Eye (tissue), 1 donor: ENCODE data around the gene SLC43A3.
"Not testable (repeated sequence)": the region's sequence is repeated elsewhere in the genome, so short reads cannot be mapped to it uniquely, and the experiment has no call there.

Experiments used
- DNase-seq: peaks from one replicate; pipeline ENCODE4 v3.0.0-alpha.2; 2015

Gene SLC43A3

GRCh38 chr11:57376095-57377090 lies 50.5 kb downstream of the SLC43A3 start:
- DNase-seq, result no peak

DNA sequence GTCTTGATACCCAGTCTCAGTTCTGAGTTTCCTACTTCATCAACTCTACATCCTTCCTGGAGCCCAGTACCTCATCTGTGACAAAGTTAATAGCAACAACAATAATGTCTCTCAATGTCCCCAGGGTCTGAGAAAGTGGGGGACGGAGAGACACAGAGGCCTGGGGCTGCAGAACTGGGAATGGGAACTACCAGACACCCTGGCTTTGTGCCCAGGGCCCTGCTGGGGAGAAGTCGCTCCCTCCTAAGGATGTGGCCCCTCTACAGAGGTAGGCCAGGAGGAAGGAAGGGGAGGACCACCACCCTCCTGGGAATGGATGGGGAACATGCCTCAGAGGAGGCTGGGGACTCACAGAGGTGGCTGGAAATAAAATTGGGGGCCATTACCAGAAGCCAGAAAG lies 51.4 kb downstream of the SLC43A3 start:
- no peak for DNase-seq

GRCh38 chr11:57374966-57375365 lies 52.0 kb downstream of the SLC43A3 start:
- DNase-seq, result no peak

DNA sequence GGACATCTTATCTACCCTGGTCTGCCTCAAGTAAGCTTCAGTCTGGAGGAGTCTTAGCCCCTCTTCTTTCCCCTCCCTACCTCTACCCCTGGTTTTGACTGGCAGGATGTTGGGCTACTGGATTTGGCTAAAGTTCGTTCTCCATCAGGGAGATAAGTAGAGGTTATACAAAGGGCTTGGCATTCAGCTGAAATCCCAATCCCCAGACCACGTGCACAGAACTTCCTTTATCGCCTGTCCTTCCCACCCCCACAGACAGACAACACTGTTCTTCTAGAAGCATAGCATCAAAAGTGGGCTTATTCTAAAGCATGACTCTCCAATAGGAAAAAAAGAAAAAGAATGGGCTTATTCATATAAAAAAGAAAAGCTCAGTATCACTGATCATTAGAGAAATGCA lies 53.8 kb downstream of the SLC43A3 start:
- DNase-seq, result no peak

DNA sequence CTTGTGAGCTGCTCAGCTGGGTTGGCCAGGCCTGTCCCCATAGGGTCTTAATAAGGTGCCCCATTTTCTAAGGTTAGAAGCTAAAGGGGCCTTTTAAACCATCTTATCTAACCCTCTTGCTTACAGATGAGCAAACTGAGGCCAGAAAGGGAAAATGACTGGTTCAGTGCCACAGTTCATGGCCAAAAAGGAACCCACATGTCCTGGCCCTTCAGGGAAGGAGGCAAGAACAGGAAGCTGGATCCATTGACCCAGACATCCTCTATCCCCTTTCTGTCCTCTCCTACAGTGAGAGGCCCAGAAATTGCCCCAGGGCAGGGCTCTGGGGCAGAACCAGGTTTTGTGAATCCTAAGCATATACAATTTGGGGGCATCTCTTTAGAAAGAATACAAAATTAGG lies 56.0 kb downstream of the SLC43A3 start:
- no peak for DNase-seq

DNA sequence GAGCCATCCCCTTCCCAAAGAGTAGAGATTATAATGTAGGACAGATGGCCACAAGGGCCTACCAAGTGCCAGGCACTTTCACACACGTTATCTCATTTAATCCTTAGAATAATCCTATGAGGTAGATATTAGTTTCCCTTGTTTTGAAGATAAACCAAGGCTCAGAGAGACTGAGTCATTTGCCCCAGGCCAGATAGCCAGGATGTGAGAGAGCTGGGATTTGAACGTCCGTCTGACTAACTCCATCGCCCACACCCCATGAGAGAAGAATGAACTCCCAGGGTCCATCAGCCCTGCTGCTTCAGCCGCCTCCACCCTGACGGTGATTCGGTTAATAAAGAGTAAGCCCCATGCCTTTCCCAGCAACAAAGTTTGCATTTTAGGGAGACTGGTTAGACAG lies 56.7 kb downstream of the SLC43A3 start:
- DNase-seq, result no peak

GRCh38 chr11:57368845-57369232 lies 58.1 kb downstream of the SLC43A3 start:
- DNase-seq, result peak; percentile 74

GRCh38 chr11:57368106-57368844 lies 58.6 kb downstream of the SLC43A3 start:
- no peak for DNase-seq

- no peak for DNase-seq
Measured at GRCh38 chr11:57364851-57365660, 61.9 kb downstream of the SLC43A3 start.

DNA sequence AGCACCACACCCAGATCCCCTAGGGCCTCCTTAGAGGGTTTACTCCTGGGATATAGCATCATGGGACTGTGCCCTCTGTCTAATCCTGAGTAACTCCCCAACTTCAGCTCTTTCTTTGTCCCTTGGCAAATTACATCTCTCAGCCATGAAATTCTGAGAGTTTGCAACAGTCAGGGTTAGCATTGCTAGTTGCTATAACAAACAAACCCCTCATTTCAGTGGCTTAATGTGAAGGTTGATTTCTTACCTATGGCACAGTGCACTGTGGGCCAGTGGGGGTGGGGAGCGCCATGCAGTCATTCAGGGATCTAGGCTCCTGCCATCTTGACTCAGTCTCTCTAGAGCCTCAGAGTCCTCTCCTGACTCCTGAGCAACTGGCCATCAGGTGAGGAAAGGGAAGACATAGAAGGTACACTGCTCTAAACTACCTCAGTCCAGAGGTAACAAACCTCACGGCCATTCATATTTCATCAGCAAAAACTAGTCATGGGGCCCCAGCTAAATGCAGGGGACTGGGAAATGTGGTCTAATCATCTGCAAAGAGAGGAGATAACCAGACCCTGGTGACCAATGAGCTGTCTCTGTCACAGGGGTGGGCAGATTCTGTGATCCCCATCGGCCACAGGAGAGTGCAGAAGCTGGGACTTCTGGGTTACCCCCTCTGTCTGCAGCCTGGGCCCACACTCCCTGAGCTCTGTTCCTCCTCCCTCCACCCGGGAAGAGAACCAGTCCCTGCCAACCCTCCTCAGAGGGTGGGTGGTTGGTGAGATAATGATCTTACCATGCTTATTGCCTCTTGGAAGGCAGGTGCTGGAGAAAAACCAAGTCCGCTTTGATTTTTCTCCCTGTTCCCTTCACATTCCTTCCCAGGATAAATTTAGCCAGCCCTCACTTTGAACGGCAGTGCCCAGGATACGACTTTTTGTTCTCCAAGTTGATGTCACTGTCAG lies 63.5 kb downstream of the SLC43A3 start:
- no peak for DNase-seq

GRCh38 chr11:57361926-57362325 lies 65.0 kb downstream of the SLC43A3 start:
- no peak for DNase-seq

GRCh38 chr11:57361420-57361819 lies 65.5 kb downstream of the SLC43A3 start:
- not testable (repeated sequence) for DNase-seq

DNA sequence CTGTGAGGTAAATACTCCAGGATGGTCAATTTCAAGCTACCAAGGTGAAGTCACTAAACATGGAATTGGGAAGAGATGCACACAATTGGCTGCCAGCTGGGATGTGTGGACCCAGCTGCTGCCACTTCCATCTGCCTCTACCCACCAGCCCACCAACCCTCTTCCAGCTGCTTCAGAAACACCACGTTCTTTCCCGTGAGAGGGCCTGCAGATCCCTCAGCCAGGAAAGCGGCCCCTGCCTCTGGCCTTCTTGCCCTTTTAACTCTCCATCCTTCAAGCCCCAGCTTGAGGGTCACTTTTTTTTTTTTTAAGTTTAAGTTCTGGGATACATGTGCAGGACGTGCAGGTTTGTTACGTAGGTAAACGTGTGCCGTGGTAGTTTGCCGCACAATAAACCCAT lies 65.9 kb downstream of the SLC43A3 start:
- DNase-seq, result no peak

DNA sequence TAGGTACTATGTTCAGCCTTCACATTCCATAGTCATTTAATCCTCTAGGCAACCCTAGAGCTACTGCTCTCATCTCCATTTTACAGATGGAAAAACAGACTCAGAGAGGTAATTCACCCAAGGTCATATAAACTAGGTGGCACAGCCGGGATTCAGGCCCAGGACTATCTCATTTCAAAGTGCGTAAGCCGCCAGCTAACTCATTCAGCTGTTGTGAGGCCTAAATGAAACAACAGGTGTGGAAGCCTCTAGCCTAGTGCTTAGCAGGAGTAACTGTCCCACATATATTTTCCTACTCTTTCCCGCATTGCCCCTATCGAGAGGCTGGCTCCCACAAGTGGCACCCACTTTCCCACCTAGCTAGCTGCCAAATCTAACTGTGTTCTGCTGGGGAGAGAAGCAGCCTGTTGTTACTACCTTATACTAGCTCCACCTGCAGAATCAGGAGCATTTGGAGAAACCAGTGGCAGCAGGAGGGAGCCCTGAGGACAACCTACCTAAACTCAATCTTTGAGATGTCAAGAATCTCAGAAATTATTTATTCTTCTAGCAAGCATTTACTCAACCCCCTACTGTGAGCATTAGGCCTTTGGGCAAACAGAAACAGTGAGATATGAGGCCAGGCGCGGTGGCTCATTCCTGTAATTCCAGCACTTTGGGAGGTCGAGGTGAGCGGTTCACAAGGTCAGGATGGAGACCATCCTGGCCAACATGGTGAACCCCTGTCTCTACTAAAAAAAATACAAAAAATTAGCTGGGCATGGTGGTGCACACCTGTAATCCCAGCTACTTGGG lies 66.8 kb downstream of the SLC43A3 start:
- DNase-seq, result no peak

DNA sequence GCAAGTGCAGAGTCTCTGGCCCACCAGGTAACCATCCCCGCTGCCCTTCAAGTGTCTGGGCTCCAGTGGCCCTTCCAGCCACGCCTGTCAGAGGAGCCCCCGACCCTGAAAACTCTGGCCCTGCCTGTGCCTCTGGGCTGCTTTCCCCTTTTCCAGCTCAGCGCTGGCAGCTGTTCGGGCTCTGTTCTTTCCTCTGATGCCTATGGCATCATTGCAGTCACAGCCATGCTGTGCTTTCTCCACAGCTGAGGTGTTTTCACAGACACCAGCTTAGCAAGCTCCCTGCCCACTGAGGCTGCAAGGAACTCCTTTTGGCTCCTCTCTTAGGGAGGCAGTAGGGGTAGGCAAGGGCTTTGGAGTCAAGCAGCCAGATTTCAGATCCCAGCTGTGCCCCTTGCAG lies 67.5 kb downstream of the SLC43A3 start:
- no peak for DNase-seq

- DNase-seq, result no peak
Measured at GRCh38 chr11:57358991-57359390, 67.9 kb downstream of the SLC43A3 start.

DNA sequence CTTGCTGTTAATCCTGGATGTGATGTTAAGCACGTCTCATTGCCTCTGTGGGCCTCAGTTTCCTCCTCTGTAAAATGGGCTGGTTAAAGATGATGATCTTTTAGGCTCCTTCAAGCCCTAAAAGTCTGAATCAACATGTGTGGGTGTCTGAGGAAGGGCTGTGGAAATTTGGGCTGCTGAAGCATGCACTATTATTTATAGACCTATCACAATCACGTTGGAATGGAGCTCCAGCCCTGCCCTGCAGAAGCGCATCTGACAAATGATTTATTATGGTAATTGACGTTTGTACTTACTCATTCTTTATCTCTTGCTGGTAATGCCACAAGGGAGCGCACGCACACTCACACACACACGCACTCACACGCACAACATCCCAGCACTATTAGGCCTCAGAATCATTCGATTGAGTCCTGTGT lies 68.4 kb downstream of the SLC43A3 start:
- no peak for DNase-seq

GRCh38 chr11:57357856-57358255 lies 69.1 kb downstream of the SLC43A3 start:
- no peak for DNase-seq

DNA sequence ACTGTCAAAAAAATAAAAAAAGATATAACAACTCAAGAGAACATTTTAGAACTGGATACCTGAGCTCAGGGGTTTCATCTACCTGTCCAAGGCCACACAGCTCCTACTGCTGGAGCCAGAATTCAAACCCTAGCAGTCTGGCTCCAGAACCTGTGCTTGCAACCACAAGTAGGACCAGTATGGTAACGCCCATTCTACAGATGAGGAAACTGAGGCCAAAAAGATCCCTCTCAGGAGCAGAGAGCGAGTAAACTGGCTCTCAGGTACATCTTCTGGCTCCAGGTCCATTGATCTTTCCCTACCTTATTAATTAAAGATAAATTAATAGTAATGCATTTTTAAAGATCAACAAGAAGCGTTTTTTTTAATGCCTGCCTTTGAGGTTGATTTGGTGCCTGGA lies 69.6 kb downstream of the SLC43A3 start:
- no peak for DNase-seq
